Fibroblast of mammary gland (primary cell): ENCODE data around the gene NCF4.

Experiments used
- DNase-seq: peaks from one replicate; pipeline ENCODE4 v3.0.0-alpha.2; 2010; ENCODE audit warnings: low read depth
- H3K4me3 ChIP-seq: 2 replicates; pipeline ENCODE4 v1.5.1; 2011; ENCODE audit warnings: low read depth, mild to moderate bottlenecking, low read length, moderate library complexity; ENCODE audit not compliant: control insufficient read depth
- CTCF ChIP-seq: conservative IDR thresholded peaks from 2 replicates; pipeline ENCODE4 v1.5.1; 2011; ENCODE audit warnings: low read depth, low read length, inconsistent platforms; ENCODE audit not compliant: control insufficient read depth, insufficient read depth

The NCF4 gene

GRCh38 chr22:36923131-36923788 is 62.5 kb downstream of the NCF4 start:
- no peak for TF ChIP-seq CTCF
- H3K4me3 ChIP-seq: no peak overlapping the region
- no peak for DNase-seq

- no peak overlapping the region for H3K4me3 ChIP-seq
- no peak for DNase-seq
- no peak for TF ChIP-seq CTCF
Measured at GRCh38 chr22:36924151-36924698, 63.4 kb downstream of the NCF4 start.

GRCh38 chr22:36925388-36926290 is 64.8 kb downstream of the NCF4 start:
- TF ChIP-seq CTCF: no peak
- H3K4me3 ChIP-seq: no peak overlapping the region
- no peak for DNase-seq

- DNase-seq: no peak
- TF ChIP-seq CTCF: no peak
- no peak overlapping the region for H3K4me3 ChIP-seq
Measured at GRCh38 chr22:36926309-36926708, 65.5 kb downstream of the NCF4 start.

GRCh38 chr22:36926721-36927435 is 66.1 kb downstream of the NCF4 start:
- TF ChIP-seq CTCF: no peak
- DNase-seq: no peak
- H3K4me3 ChIP-seq: no peak overlapping the region
